ENCODE data around the gene IFI27L1.

The IFI27L1 gene

DNA sequence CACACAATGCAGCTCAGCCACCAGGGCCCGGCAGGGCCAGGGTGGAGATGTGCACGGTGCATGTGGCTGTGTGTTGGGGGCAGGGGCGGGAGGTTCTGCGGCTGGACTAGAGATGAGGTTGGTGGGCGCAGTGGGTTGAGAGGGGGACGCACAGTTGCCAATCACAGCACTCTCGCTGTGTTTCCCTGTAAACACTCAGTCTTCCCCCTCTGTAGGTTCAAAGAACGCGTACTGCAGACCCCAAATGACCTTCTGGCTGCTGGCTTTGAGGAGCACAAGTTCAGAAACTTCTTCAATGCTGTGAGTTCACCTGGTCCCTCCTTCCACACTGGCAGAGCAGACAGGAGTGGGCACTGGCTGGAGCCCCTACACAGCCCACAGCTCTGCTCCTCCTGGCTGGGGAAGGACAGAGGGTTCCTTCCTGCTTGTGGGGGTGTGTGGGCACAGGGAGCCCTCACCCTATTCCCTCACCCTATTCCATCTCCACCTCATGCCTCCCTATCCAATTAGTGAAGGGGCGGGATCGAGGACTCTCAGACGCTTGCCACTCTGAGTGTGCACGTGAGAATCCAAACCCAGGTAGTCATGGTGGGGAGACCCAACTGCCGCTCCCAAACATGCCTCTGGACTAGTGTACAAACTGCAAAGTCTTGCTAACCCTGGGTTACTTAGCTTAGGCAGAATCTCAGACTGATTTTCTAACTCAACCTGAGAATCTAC lies 37.2 kb upstream of the IFI27L1 start:
- H3K4me3 ChIP-seq (ENCODE audit: low read depth, low read length), result no peak overlapping the region
- no peak for DNase-seq (ENCODE audit: low read depth)
- TF ChIP-seq, protein P1, sequence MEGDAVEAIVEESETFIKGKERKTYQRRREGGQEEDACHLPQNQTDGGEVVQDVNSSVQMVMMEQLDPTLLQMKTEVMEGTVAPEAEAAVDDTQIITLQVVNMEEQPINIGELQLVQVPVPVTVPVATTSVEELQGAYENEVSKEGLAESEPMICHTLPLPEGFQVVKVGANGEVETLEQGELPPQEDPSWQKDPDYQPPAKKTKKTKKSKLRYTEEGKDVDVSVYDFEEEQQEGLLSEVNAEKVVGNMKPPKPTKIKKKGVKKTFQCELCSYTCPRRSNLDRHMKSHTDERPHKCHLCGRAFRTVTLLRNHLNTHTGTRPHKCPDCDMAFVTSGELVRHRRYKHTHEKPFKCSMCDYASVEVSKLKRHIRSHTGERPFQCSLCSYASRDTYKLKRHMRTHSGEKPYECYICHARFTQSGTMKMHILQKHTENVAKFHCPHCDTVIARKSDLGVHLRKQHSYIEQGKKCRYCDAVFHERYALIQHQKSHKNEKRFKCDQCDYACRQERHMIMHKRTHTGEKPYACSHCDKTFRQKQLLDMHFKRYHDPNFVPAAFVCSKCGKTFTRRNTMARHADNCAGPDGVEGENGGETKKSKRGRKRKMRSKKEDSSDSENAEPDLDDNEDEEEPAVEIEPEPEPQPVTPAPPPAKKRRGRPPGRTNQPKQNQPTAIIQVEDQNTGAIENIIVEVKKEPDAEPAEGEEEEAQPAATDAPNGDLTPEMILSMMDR (conservative IDR thresholded peaks at IDR 0.05; ENCODE audit: low read depth, low read length), result no peak

DNA sequence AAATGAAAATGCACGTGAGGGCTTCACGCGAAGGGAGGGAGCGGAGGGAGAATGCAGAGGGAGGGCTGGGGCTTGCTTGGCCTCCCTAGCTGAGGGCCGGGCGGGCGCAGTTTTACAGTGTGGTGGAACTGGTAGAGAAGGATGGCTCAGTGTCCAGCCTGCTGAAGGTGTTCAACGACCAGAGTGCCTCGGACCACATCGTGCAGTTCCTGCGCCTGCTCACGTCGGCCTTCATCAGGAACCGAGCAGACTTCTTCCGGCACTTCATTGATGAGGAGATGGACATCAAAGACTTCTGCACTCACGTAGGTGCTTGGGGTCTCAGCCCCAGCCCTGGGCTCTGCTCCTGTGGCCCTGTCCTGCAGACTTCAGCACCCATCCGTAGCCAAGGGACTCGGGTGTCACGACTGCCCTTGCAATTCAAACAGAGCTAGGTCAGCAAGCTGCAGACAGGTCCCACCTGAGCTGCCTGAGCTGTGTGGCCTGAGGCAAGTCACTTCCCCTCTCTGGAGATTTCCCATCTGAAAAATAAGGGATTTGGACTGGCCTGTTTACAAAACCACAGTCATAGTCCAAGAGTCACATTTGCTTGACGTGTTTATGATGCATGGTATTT lies 36.5 kb upstream of the IFI27L1 start:
- TF ChIP-seq, protein P1 (conservative IDR thresholded peaks at IDR 0.05; ENCODE audit: low read depth, low read length), result no peak
- DNase-seq (ENCODE audit: low read depth), result no peak
- H3K4me3 ChIP-seq (ENCODE audit: low read depth, low read length), result no peak overlapping the region

DNA sequence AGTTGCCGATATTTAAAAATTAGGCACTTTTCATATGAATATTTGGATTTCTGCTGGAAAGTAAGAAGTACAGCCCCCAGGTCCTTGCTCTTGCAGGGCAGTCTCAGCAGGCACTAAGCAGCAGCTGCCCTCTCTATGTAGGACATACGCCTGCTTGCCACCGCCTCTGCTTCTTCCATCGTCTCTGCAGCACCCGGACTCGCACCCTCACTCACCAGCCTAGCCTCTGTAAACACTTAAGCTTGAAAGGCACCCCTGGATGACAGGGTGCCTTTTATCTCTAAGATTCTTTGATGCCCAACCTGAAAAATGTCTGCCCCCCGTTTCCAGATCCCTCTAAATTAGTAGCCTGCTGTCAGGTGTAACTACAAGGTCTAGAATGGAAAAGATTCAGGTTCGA lies 36.0 kb upstream of the IFI27L1 start:
- no peak for DNase-seq (ENCODE audit: low read depth)
- no peak overlapping the region for H3K4me3 ChIP-seq (ENCODE audit: low read depth, low read length)
- TF ChIP-seq, protein P1 (conservative IDR thresholded peaks at IDR 0.05; ENCODE audit: low read depth, low read length), result no peak

DNA sequence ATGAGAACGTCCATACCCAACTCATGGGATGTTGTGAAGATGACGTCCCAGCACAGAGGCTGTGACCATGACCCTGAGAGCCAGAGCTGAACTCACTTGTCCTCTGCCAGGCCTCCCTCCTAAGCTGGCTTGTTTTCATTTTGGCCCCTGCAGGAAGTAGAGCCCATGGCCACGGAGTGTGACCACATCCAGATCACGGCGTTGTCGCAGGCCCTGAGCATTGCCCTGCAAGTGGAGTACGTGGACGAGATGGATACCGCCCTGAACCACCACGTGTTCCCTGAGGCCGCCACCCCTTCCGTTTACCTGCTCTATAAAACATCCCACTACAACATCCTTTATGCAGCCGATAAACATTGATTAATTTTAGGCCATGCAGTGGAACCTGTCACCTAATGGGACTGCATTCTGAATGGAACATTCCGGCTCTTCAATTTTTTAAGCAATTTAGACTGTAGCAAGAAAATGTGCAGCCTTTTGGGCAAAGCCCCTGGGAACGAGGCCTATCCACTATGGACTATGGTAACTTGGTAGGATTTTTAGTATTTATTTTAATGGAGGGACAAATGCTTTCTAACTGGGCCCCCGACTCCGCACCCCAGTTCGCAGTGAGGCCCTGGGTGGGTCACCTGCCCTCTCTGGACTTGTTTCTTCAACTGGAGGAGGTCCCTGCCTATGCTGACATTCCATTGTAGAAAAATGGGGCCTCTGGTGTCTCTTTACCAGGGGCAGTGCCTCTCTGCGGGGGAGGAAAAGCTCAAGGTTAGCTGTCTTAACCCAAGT lies 35.4 kb upstream of the IFI27L1 start:
- H3K4me3 ChIP-seq (ENCODE audit: low read depth, low read length), result no peak overlapping the region
- TF ChIP-seq, protein P1 (conservative IDR thresholded peaks at IDR 0.05; ENCODE audit: low read depth, low read length), result no peak
- DNase-seq (ENCODE audit: low read depth), result no peak

DNA sequence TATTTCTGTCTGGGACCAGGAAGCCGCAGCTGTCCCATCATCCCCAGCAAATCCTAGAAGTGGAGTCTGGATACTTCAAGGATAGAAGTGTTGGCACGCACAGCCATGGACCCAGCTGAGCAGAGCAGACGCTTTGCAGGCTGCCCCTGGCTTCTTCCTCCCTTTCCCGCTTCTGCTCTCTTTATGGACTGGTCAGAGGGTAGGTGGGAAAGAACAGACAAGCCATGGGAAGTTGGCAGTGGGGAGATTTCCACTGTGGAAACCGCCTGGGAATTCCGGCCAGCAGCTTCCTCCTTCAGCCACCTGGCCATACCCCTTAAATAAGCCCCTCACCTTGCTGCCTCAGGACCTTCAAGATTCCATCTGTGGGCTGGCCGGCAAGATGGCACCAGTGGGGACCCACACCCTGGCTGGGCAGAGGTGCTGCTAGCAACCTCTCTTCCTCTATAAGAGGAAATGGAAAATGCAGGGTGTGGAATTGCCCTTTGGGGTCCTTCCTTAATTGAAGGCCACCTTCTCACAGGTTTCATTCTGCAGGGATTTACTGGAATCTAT lies 34.3 kb upstream of the IFI27L1 start:
- no peak overlapping the region for H3K4me3 ChIP-seq (ENCODE audit: low read depth, low read length)
- DNase-seq (ENCODE audit: low read depth), result no peak
- TF ChIP-seq, protein P1 (conservative IDR thresholded peaks at IDR 0.05; ENCODE audit: low read depth, low read length), result no peak

DNA sequence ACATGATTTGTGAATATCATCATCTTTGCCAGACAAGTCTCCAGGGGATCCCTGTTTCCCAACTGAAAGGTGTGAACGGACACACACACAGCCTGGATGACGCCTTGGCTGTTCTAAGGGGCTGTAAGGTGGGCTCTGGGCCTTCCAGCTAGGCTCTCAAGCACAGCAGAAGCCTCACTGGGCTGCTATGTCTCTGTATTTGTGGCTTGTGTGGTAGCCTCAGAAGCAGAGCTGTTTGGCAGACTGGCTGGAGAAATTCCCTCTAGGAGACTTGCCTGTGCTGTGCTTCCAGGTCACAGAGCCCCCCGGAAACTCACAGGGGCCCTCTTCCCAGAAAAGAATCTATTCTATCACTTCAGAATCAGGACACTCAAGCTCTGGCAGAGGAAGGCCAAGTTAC lies 33.5 kb upstream of the IFI27L1 start:
- H3K4me3 ChIP-seq (ENCODE audit: low read depth, low read length), result no peak overlapping the region
- TF ChIP-seq, protein P1 (conservative IDR thresholded peaks at IDR 0.05; ENCODE audit: low read depth, low read length), result no peak
- DNase-seq (ENCODE audit: low read depth), result no peak
